Hepatocyte (in vitro differentiated cells): ENCODE data around the gene TDRD12. TPM values are rescaled to one million over a fixed set of nuclear protein-coding genes. Genes with fewer than 3 reads are reported as not detected.

ENCODE experiments used
- DNase-seq: peaks from one replicate; pipeline ENCODE4 v3.0.0-alpha.2; 2016; ENCODE audit warnings: low spot score
- H2AFZ ChIP-seq: fragments of 200-600 bp; sonication (generic); 2 replicates; pipeline ENCODE4 v1.6.0; 2016; ENCODE audit warnings: antibody characterized with exemption, mild to moderate bottlenecking
- H3K27ac ChIP-seq: fragments of 200-600 bp; sonication (generic); 2 replicates; pipeline ENCODE4 v1.5.1; 2016; ENCODE audit warnings: mild to moderate bottlenecking
- H3K27me3 ChIP-seq: fragments of 200-600 bp; sonication (generic); 2 replicates; pipeline ENCODE4 v1.6.1; 2016
- H3K36me3 ChIP-seq: fragments of 200-600 bp; sonication (generic); replicated peaks from 2 replicates; pipeline ENCODE4 v1.5.1; 2016; ENCODE audit warnings: low read depth; ENCODE audit not compliant: insufficient read depth
- H3K4me1 ChIP-seq: fragments of 200-600 bp; sonication (generic); 2 replicates; pipeline ENCODE4 v1.5.1; 2016; ENCODE audit warnings: mild to moderate bottlenecking, moderate library complexity; ENCODE audit not compliant: insufficient read depth
- H3K4me2 ChIP-seq: fragments of 200-600 bp; sonication (generic); 2 replicates; pipeline ENCODE4 v1.6.0; 2016
- H3K4me3 ChIP-seq: fragments of 200-600 bp; sonication (generic); 2 replicates; pipeline ENCODE4 v1.5.1; 2016; ENCODE audit warnings: mild to moderate bottlenecking
- H3K79me2 ChIP-seq: fragments of 200-600 bp; sonication (generic); 2 replicates; pipeline ENCODE4 v1.6.0; 2017; ENCODE audit warnings: mild to moderate bottlenecking
- H3K9me2 ChIP-seq: fragments of 200-600 bp; sonication (generic); replicated peaks from 2 replicates; pipeline ENCODE4 v1.6.0; 2017; ENCODE audit warnings: mild to moderate bottlenecking; ENCODE audit not compliant: insufficient read depth
- H3K9me3 ChIP-seq: fragments of 200-600 bp; sonication (generic); 2 replicates; pipeline ENCODE4 v1.5.1; 2016; ENCODE audit warnings: low read depth, mild to moderate bottlenecking
- H4K20me1 ChIP-seq: fragments of 200-600 bp; sonication (generic); 2 replicates; pipeline ENCODE4 v1.6.0; 2016; ENCODE audit warnings: mild to moderate bottlenecking; ENCODE audit not compliant: insufficient read depth, poor library complexity, severe bottlenecking
- CTCF ChIP-seq: fragments of 200-600 bp; sonication (generic); IDR thresholded peaks from 2 replicates; pipeline ENCODE4 v1.5.1; 2016; ENCODE audit warnings: antibody characterized with exemption, mild to moderate bottlenecking; ENCODE audit not compliant: poor library complexity
- EZH2 ChIP-seq: fragments of 200-600 bp; sonication (generic); IDR thresholded peaks from 2 replicates; pipeline ENCODE4 v1.6.1; 2016; ENCODE audit warnings: antibody characterized with exemption, mild to moderate bottlenecking, borderline replicate concordance
- EZH2phosphoT487 ChIP-seq: fragments of 200-600 bp; sonication (generic); IDR thresholded peaks from one replicate; pipeline ENCODE4 v1.6.1; 2018; ENCODE audit warnings: antibody characterized with exemption, mild to moderate bottlenecking, low read depth, moderate library complexity; ENCODE audit not compliant: unreplicated experiment, severe bottlenecking
- WGBS: methylation state at CpG from one replicate; pipeline ENCODE4 v1.1.6; 2016; ENCODE audit warnings: low lambda C conversion rate; ENCODE audit errors: missing lambda C conversion rate; 5-methylcytosine and 5-hydroxymethylcytosine counted together
- polyA plus RNA-seq: library from polyadenylated mRNA; unstranded; fragments of >200 nt; fragmentation: Nextera tagmentation; extraction: Ambion mirVana; gene quantifications from 2 replicates; pipeline ENCODE4 v1.2.1, GENCODE V29; 2016
- total RNA-seq: library from RNA; depleted of rRNA; stranded (reverse); fragments of >200 nt; gene quantifications from 2 replicates; pipeline ENCODE4 v1.2.3, GENCODE V29; 2014

Gene TDRD12
- total and polyA plus RNA-seq, 2 experiments from 2014 or later = 0.10 TPM; not detected in 1

DNA sequence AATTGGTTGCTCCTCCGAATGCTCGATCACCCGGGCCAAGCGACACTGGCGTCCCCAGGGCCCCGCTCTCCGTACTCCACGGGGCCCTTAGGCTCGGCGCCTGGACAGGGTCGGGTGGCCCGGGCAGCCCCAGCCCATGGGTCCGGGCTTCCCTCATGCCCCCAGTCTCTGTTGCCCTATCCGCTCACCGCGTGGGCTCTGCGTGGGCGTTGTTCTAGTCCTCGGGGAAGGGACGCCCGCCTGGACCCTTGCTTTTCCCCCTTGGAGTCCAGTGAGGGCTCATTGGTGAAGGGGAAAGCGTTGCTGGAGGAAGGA lies 1.3 kb downstream of the TDRD12 start:
- H3K4me2 ChIP-seq = no peak overlapping the region
- no peak overlapping the region for H3K27ac ChIP-seq
- H3K27me3 ChIP-seq = no peaks in the 10 kb centered on the region
- no peaks in the 10 kb centered on the region for H3K9me3 ChIP-seq
- 98% methylated on average over 21 of the region's 22 CpGs for WGBS
- H3K4me3 ChIP-seq = no peak overlapping the region
- no peak for DNase-seq
- H2AFZ ChIP-seq = no peak overlapping the region
- no peaks in the 10 kb centered on the region for H3K9me2 ChIP-seq
- H3K79me2 ChIP-seq = no peaks in the 10 kb centered on the region
- no peak for TF ChIP-seq CTCF
- TF ChIP-seq EZH2 = no peak
- TF ChIP-seq EZH2phosphoT487 = no peak
- no peaks in the 10 kb centered on the region for H4K20me1 ChIP-seq
- H3K36me3 ChIP-seq = no peaks in the 10 kb centered on the region
- H3K4me1 ChIP-seq = no peaks in the 10 kb centered on the region

GRCh38 chr19:32735936-32736335 lies 16.4 kb downstream of the TDRD12 start:
- no peaks in the 10 kb centered on the region for H4K20me1 ChIP-seq
- no peaks in the 10 kb centered on the region for H3K27me3 ChIP-seq
- no peak overlapping the region for H2AFZ ChIP-seq
- no peaks in the 10 kb centered on the region for H3K9me3 ChIP-seq
- WGBS = 85% methylated on average over 4 of the region's 4 CpGs
- no peak overlapping the region for H3K4me3 ChIP-seq
- H3K9me2 ChIP-seq = no peaks in the 10 kb centered on the region
- H3K36me3 ChIP-seq = no peaks in the 10 kb centered on the region
- TF ChIP-seq EZH2phosphoT487 = no peak
- TF ChIP-seq CTCF = no peak
- H3K4me1 ChIP-seq = no peaks in the 10 kb centered on the region
- no peaks in the 10 kb centered on the region for H3K79me2 ChIP-seq
- no peak for DNase-seq
- no peak overlapping the region for H3K4me2 ChIP-seq
- H3K27ac ChIP-seq = no peak overlapping the region

- DNase-seq = no peak
Measured at GRCh38 chr19:32743021-32743420, 23.5 kb downstream of the TDRD12 start.

More at GRCh38 chr19:32743021-32743420, 23.5 kb downstream of the TDRD12 start:
- H3K4me3 ChIP-seq = no peak overlapping the region
- WGBS = 99% methylated on average over 7 of the region's 9 CpGs
- H3K27ac ChIP-seq = no peak overlapping the region
- no peaks in the 10 kb centered on the region for H3K9me2 ChIP-seq
- H3K27me3 ChIP-seq = no peaks in the 10 kb centered on the region
- H3K36me3 ChIP-seq = no peaks in the 10 kb centered on the region
- no peaks in the 10 kb centered on the region for H3K79me2 ChIP-seq
- no peak for TF ChIP-seq EZH2phosphoT487
- no peak for TF ChIP-seq EZH2
- no peak for TF ChIP-seq CTCF
- no peaks in the 10 kb centered on the region for H4K20me1 ChIP-seq
- H3K9me3 ChIP-seq = no peaks in the 10 kb centered on the region
- H3K4me2 ChIP-seq = no peak overlapping the region
- no peak overlapping the region for H2AFZ ChIP-seq
- no peaks in the 10 kb centered on the region for H3K4me1 ChIP-seq
